Osteocyte (in vitro differentiated cells): ENCODE measurements around the gene PRB2. TPM values are rescaled to one million over a fixed set of nuclear protein-coding genes. Genes with fewer than 3 reads are reported as not detected.
"Not testable (repeated sequence)": the region's sequence is repeated elsewhere in the genome, so short reads cannot be mapped to it uniquely, and the experiment has no call there.

ENCODE experiments used
- DNase-seq: peaks from one replicate; pipeline ENCODE4 v3.0.0; 2021; ENCODE audit warnings: mixed read lengths; ENCODE audit not compliant: unreplicated experiment; ENCODE audit errors: extremely low spot score
- H3K27ac Mint-ChIP-seq: one replicate; pipeline ENCODE4 v1.8.0; 2021; ENCODE audit warnings: mild to moderate bottlenecking, mixed read lengths; ENCODE audit not compliant: unreplicated experiment
- H3K27me3 Mint-ChIP-seq: one replicate; pipeline ENCODE4 v1.8.0; 2021; ENCODE audit warnings: mixed read lengths; ENCODE audit not compliant: unreplicated experiment
- H3K36me3 Mint-ChIP-seq: one replicate; pipeline ENCODE4 v1.8.0; 2021; ENCODE audit warnings: mixed read lengths; ENCODE audit not compliant: unreplicated experiment
- H3K4me1 Mint-ChIP-seq: one replicate; pipeline ENCODE4 v1.8.0; 2021; ENCODE audit warnings: mixed read lengths; ENCODE audit not compliant: unreplicated experiment
- H3K4me3 Mint-ChIP-seq: one replicate; pipeline ENCODE4 v1.8.0; 2021; ENCODE audit warnings: mild to moderate bottlenecking, moderate library complexity, mixed read lengths; ENCODE audit not compliant: unreplicated experiment
- H3K9me3 Mint-ChIP-seq: one replicate; pipeline ENCODE4 v1.8.0; 2021; ENCODE audit warnings: mixed read lengths; ENCODE audit not compliant: unreplicated experiment
- CTCF ChIP-seq: fragments of 200-600 bp; sonication (generic); IDR thresholded peaks from 2 replicates; pipeline ENCODE4 v1.5.0; 2021; ENCODE audit warnings: antibody characterized with exemption, mild to moderate bottlenecking, moderate library complexity
- long read RNA-seq: library from polyadenylated mRNA; unstranded; transcript quantifications from one replicate; pipeline ENCODE4 v2.0.0, GENCODE V29; 2021
- total RNA-seq: library from RNA; stranded (reverse); gene quantifications from 2 replicates; pipeline ENCODE4 v1.2.1, GENCODE V29; 2021

PRB2 gene
- not detected in 2 replicates for total RNA-seq
- long read RNA-seq = 0 reads

DNA sequence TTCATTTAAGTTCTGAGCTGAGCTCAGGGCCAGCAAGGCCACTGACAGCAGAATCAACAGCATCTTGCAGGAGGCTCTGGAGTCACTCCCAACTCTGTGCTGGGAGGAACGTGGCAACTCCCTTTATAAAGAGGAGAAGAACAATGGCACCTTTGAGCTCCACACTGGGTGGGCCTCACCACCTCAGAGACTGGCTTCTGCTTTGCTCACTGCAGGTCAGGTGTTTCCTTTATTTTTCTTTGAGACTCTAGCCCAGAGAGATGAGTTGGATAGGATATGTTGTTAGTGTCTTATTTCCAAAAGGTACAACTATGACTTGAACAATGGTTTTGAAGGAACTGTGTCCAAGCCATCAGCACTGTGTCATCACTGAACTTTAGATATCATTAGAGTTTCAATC is at the start of gene PRB2:
PRB2 (minus strand) TSS at position 101 of the 400 bp plus-strand sequence; CDS start at position 63, 38 bp downstream.
- not testable (repeated sequence) for H3K36me3 Mint-ChIP-seq, H3K27me3 Mint-ChIP-seq, DNase-seq, H3K27ac Mint-ChIP-seq, H3K4me3 Mint-ChIP-seq, H3K9me3 Mint-ChIP-seq, H3K4me1 Mint-ChIP-seq

- Mint-ChIP-seq H3K36me3 (no peaks in the 10 kb centered on the region), H3K4me1 (no peaks in the 10 kb centered on the region), H3K9me3 (no peaks in the 10 kb centered on the region), H3K4me3 (no peak overlapping the region), H3K27ac (no peak overlapping the region), H3K27me3 (no peaks in the 10 kb centered on the region)
- TF ChIP-seq CTCF = no peak
- no peak for DNase-seq
These were observed 42.6 kb upstream of the PRB2 start for GRCh38 chr12:11437966-11438365.

DNA sequence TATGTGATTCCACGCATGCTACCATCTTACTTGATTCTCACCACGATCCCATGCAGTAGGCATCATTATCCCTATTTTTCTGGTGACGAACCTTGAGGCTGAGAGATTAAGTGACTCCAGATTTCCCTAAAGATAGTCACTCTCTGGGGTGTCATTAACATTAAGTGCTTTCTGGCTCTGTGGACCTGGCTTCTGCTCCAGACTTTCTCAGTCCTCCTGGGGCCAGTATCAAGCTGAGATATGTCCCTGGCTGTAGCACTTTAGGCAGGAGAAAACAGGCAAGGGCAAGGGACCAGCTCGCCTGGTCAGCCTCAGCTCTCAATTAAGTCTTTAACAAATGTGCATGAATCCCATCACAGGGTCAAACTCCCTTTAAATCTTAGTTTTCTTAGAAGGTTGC is 38.3 kb upstream of the PRB2 start:
- peaks cover 3% of the 10 kb centered on the region for H3K27me3 Mint-ChIP-seq
- no peak overlapping the region for H3K4me3 Mint-ChIP-seq
- no peak overlapping the region for H3K27ac Mint-ChIP-seq
- TF ChIP-seq CTCF = no peak
- no peaks in the 10 kb centered on the region for H3K9me3 Mint-ChIP-seq
- H3K36me3 Mint-ChIP-seq = no peaks in the 10 kb centered on the region
- DNase-seq = no peak
- H3K4me1 Mint-ChIP-seq = no peaks in the 10 kb centered on the region

DNA sequence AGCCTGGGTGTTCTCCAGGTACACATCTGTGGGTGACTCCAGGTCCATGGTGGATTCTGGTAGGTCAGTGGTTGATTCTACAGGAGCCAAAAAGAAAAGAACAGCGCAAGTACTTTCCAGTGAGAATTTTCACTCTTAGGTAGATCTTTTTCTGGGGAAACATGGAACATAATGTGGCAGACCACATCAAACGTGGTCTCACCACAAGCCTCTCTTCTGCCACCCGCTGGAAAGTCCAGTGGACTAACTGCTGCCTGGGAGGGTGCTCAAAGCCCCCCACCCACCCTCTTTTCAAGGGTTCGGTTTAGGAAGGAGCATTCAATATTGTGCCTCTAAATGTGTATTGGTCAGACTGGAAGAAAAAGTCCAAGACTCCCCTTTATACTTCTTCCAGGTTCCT is 36.1 kb upstream of the PRB2 start:
- no peak for TF ChIP-seq CTCF
- Mint-ChIP-seq H3K9me3 (no peaks in the 10 kb centered on the region), H3K4me3 (no peak overlapping the region), H3K4me1 (no peaks in the 10 kb centered on the region), H3K27me3 (peaks cover 3% of the 10 kb centered on the region), H3K36me3 (no peaks in the 10 kb centered on the region), H3K27ac (no peak overlapping the region)
- DNase-seq = no peak

GRCh38 chr12:11427341-11427740 is 32.0 kb upstream of the PRB2 start:
- no peak for DNase-seq
- TF ChIP-seq CTCF = no peak
- H3K27ac Mint-ChIP-seq = no peak overlapping the region
- H3K27me3 Mint-ChIP-seq = peaks cover 3% of the 10 kb centered on the region
- no peaks in the 10 kb centered on the region for H3K36me3 Mint-ChIP-seq
- peaks cover 10% of the 10 kb centered on the region for H3K9me3 Mint-ChIP-seq
- H3K4me1 Mint-ChIP-seq = no peaks in the 10 kb centered on the region
- no peak overlapping the region for H3K4me3 Mint-ChIP-seq

DNA sequence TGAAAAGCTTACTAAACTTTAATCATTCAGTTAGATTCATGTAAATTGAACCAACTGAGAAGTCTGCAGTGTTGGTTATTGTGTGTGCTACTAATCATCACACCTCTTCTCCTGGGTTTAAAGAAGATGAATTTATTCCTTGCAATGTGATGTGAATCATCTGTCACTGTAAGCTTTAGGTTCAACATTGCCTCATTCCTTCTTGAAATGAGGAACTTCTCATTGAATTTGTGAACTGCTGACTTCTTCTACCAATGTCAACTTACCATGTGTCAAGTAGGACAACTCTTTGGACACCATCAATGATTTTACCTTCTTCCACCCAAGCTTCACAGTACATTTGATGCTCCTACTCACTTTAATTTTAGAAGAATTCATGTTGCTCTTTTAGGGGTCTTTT is 17.4 kb upstream of the PRB2 start:
- Mint-ChIP-seq H3K27me3 (no peaks in the 10 kb centered on the region), H3K9me3 (peaks cover 24% of the 10 kb centered on the region), H3K36me3 (no peaks in the 10 kb centered on the region), H3K4me3 (no peak overlapping the region), H3K27ac (no peak overlapping the region), H3K4me1 (no peaks in the 10 kb centered on the region)
- TF ChIP-seq CTCF = no peak
- no peak for DNase-seq
